Measurements from ENCODE around the gene EFCAB3.
"Not testable (repeated sequence)": the region's sequence is repeated elsewhere in the genome, so short reads cannot be mapped to it uniquely, and the experiment has no call there.

Gene EFCAB3

GRCh38 chr17:62380253-62380652 lies at the start of gene EFCAB3:
Gene EFCAB3 (plus strand): TSS chr17:62380553. CDS start chr17:62382980, 2,427 bp downstream.
- DNase-seq (ENCODE audit: low read depth), result no peak

GRCh38 chr17:62336527-62336926 lies 43.8 kb upstream of the EFCAB3 start:
- DNase-seq (ENCODE audit: low read depth), result no peak

- no peak for DNase-seq (ENCODE audit: low read depth)
Observed at GRCh38 chr17:62343764-62344270, 36.5 kb upstream of the EFCAB3 start.

GRCh38 chr17:62351176-62351575 lies 29.2 kb upstream of the EFCAB3 start:
- DNase-seq (ENCODE audit: low read depth), result no peak

- no peak for DNase-seq (ENCODE audit: low read depth)
Observed at GRCh38 chr17:62366191-62366590, 14.2 kb upstream of the EFCAB3 start.

GRCh38 chr17:62381561-62381960 lies 1.2 kb downstream of the EFCAB3 start:
- no peak for DNase-seq (ENCODE audit: low read depth)

- no peak for DNase-seq (ENCODE audit: low read depth)
Observed at GRCh38 chr17:62388856-62389255, 8.5 kb downstream of the EFCAB3 start.

- DNase-seq (ENCODE audit: low read depth), result no peak
Observed at GRCh38 chr17:62392908-62393307, 12.6 kb downstream of the EFCAB3 start.

GRCh38 chr17:62398891-62399290 lies 18.5 kb downstream of the EFCAB3 start:
- no peak for DNase-seq (ENCODE audit: low read depth)

GRCh38 chr17:62405451-62405850 lies 25.1 kb downstream of the EFCAB3 start:
- DNase-seq (ENCODE audit: low read depth), result no peak

GRCh38 chr17:62413090-62413489 lies 32.7 kb downstream of the EFCAB3 start:
- DNase-seq (ENCODE audit: low read depth), result not testable (repeated sequence)

GRCh38 chr17:62423647-62424461 lies 43.5 kb downstream of the EFCAB3 start, which contains the start of gene METTL2A:
Gene METTL2A (plus strand): TSS chr17:62423897. CDS start chr17:62423903, 6 bp downstream.
- peak; percentile 96 for DNase-seq (ENCODE audit: low read depth)

- DNase-seq (ENCODE audit: low read depth), result not testable (repeated sequence)
Observed at GRCh38 chr17:62426214-62426613, 45.9 kb downstream of the EFCAB3 start.

GRCh38 chr17:62435251-62435650 lies 54.9 kb downstream of the EFCAB3 start:
- not testable (repeated sequence) for DNase-seq (ENCODE audit: low read depth)

GRCh38 chr17:62441181-62441580 lies 60.8 kb downstream of the EFCAB3 start:
- not testable (repeated sequence) for DNase-seq (ENCODE audit: low read depth)

- DNase-seq (ENCODE audit: low read depth), result no peak
Observed at GRCh38 chr17:62444063-62444462, 63.7 kb downstream of the EFCAB3 start.

- not testable (repeated sequence) for DNase-seq (ENCODE audit: low read depth)
Observed at GRCh38 chr17:62445791-62446190, 65.4 kb downstream of the EFCAB3 start.

- DNase-seq (ENCODE audit: low read depth), result not testable (repeated sequence)
Observed at GRCh38 chr17:62452195-62452594, 71.8 kb downstream of the EFCAB3 start.

GRCh38 chr17:62453041-62453440 lies 72.7 kb downstream of the EFCAB3 start:
- not testable (repeated sequence) for DNase-seq (ENCODE audit: low read depth)

- DNase-seq (ENCODE audit: low read depth), result not testable (repeated sequence)
Observed at GRCh38 chr17:62453656-62454055, 73.3 kb downstream of the EFCAB3 start.

GRCh38 chr17:62454111-62454510 lies 73.8 kb downstream of the EFCAB3 start:
- not testable (repeated sequence) for DNase-seq (ENCODE audit: low read depth)

GRCh38 chr17:62456016-62456415 lies 75.7 kb downstream of the EFCAB3 start:
- no peak for DNase-seq (ENCODE audit: low read depth)

GRCh38 chr17:62458483-62458882 lies 78.1 kb downstream of the EFCAB3 start:
- not testable (repeated sequence) for DNase-seq (ENCODE audit: low read depth)

Data from ELR (cell line).